HG03066 (cell line): ENCODE data around the gene DYNC1H1.

Experiments used
- ATAC-seq: cut with Tn5 transposase; IDR thresholded peaks from one replicate; pipeline ENCODE4 v1.9.1; 2021; ENCODE audit warnings: low read depth; ENCODE audit not compliant: unreplicated experiment

Gene DYNC1H1

DNA sequence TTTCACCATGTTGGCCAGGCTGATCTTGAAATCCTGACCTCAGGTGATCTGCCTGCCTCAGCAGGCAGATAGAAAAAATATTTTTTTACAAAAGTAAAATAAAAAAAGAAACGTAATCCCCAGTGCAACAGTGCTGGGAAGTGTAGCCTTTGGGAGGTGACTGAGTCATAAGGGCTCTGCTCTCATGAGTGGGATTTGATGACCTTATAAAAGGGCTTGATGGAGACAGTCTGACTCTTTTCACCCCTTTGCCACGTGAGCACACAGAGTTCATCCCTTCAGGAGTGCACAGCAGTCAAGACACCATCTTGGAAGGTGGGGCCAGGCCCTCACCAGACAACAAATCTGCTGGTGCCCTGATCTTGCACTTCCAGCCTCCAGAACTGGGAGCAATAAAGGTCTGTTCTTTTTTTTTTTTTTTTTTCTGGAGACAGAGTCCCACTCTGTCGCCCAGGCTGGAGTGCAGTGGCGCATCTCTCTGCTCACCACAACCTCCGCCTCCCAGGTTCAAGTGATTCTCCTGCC, 24.7 kb upstream of the DYNC1H1 start:
- ATAC-seq = no peak

DNA sequence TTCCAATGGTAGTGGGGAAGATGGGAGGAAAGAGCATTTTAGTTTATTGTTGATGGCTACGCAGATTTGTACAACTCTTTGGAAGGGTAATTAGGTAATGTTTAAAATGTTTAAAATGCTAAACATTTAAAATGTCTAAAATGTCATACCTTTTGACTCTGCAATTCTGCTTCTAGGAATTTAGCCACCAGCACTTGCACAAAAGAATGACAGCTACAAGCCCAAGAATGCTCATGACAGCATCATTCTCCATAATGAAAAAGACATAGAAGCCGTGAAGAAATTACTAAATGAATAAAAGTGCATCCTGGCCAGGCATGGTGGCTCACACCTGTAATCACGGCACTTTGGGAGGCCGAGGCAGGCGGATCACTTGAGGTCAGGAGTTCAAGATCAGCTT, 19.9 kb upstream of the DYNC1H1 start:
- no peak for ATAC-seq

DNA sequence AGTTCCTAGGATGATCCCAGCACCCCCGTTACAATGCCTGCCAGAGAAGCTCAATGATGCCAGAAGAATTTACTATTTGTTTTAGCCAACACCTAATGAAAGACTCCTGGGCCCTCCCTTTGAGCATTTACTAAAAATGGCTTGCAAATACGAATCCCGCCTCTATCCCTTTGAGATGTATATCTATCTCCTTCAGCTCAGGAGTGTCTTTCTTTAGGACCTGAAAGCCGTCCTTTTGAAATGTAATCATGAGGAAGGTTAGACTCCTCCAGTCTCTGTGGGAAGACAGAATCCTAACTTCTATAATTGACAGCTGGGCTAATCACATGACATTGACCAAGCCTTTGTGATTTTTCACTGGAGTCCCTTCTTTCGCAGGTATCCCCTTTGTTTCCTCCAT, 19.2 kb upstream of the DYNC1H1 start:
- ATAC-seq = no peak

DNA sequence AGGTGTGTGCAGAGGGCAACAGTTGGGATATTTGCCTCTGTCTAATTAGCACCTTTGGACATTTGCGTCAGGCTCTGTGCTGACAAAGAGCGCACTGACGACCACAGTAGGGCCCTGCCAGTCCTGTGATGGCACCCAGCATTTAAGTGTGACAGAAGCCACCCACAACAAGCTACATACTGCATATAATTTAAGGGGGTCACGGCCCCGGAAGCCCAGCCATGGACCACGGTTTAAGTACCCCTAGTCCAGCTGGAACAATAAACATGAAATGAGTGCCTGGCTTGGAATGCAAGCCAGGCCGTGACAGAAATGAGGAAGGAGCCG, 16.8 kb upstream of the DYNC1H1 start:
- ATAC-seq = peak; percentile 9

DNA sequence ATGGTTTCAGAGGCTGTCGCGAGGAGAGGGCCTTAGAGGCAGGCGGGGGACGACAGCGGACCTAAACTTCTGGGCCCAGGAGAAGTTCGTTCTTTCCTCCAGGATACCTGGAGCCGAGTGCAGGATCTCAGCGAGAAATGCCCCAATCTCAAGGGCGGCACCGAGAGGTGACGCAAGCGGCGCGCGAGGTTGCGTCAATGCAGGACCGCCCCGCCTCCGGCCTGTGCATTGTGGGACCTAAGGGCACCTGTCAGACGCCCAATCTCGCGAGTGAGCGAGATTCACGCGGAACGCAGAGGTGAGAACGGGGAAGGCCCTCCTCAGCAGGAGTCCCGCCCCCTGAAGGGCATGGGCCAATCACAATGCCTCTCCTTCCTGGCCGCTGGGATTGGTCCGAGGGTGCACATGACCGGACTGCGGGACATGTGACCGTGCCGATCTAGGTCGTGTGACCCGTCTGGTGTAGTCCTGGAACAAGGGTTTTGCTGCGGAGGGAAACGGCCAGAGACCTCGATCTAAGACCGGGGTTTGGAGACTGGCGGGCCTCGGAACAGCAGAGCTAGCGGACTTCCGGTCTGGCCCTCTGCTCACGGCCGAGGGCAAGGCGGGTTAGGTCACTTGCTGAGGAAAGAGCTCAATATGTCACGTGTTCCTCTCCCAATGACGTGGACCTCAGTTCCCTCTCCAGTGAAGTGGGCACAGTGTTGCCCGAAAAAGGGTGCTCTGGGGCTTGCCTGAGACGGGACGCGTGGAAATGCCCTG, 16.3 kb upstream of the DYNC1H1 start:
- ATAC-seq = peak; percentile 96

DNA sequence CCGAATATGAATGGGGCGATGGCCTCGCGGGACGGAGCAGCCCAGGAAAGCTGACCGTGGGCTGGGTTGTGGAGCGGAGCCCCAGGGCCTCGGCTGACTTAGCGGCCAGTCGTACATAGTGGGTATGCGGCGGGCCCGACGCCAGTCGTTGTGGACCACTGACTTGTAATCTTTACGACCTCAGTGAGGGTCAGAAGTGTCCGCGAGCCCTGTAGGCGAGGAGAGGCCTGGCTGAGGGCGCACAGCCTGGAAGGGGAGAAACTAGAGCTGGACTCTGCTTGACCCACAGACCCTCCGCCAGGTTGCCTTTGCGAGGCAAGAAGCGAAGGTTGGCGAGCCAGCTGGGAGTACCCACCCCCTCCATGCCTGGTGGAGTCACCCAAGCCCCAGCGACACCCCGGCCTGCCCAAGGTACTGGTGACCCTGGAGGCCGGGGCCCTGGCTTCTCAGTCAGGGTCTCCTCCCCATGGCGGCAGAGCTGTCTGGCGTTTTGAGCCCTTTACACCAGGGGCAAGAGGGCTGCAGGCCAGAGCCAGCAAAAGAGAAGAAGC, 15.6 kb upstream of the DYNC1H1 start:
- peak; percentile 5 for ATAC-seq

DNA sequence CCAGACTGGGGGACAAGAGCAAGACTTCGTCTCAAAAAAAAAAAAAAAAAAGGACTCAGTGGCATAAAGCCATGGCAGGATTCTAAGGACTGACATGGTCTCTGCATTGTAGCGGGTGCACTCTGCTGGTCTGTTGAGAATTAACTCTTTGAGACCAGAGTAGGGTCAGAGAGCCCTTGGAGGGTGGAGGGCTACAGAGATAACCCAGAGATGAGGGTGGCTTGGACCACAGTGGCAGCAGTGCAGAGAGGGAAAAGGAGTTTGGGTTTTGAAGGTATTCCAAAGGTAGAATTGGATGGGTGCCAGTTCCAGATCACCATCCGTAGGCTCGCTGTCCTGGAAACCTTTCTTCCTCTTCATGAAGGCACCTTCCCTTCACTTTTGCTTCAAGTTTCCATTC, 14.3 kb upstream of the DYNC1H1 start:
- ATAC-seq = no peak

DNA sequence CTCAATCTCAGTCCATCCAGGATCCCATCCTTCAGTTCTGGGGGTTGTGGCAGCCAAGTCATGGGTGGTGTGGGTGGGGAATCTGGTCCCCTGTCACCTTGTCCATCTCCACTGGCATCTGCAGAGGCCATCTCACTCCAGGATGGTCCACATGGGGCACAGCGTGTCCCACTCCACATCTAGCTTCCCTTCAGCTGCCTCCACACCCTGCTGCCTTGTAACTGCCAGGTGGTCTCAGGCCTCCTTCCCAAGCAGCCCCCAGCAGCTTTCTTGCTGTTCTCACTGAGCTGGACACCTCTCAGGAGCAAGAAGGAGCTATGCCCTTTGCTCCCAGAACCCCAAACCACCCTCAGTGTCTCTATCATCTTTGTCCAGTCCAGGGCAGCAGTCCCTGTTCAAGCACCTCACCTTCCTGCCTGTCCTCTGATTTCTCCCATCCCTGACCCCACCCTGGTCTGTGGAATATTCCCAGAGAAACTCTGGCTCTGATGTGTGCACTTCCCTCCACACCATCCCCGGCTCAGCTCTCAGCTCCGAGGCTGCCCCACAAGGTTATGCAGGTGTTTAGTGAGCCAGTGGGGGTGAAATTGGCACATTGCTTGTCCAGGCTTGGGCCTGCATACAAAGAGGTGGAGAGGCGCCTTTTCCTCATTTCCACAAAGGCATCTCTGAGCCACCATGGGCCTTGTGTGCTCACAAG, 13.7 kb upstream of the DYNC1H1 start:
- ATAC-seq = no peak

DNA sequence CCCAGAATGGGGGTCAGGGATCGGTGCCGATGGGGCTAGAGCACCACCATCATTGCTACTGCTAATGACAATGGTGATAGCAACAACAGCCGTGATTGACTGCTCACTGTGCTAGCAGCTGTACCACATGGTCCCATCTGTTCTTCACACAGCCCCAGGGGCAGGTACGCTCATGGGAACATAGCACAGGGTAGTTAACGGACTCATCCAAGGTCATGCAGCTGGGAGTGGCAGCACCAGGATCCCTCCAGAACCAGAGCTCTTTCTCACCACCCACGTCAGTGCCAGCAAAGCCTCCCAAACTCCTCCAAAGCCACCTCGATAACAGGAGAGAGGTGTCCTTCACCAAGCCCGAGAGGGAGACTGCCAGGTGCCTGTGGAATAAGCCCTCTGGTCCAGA, 11.2 kb upstream of the DYNC1H1 start:
- no peak for ATAC-seq

DNA sequence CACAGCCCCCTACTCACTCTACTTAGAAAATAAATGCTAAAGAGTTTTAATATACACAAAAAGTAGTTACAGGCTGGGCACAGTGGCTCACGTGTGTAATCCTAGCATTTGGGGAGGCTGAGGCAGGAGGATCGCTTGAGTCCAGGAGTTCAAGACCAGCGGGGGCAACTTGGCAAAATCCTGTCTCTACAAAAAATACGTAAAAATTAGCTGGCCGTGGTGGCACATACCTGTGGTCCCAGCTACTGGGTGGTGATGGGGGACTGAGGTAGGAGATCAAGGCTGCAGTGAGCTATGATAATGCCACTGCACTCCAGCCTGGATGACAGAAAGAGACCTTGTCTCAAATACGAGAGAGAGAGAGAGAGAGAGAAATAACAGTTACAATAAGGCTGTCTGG, 9.9 kb upstream of the DYNC1H1 start:
- no peak for ATAC-seq

DNA sequence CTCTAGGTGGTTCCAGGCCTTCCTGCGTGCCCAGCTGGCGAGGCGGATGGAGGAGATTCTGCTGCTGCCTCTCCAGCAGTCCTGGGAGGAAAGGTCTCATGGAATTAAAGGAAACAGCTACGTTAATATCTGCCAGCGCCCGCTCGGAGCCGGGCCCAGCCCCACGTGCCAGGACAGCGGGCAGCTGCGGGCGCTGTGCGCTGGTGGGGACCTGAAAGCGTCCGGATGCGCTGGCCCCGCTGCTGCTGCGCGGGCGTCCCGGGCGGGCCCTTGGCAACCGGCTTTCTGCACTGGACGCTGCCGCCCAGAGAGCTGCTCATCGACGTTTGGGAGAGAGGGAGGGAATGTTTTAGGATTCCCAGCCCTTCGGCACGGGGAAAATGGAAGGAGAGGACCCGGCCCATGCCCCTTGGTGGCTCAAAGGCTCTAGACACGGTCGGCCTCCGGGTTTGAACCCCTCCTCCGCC, 8.6 kb upstream of the DYNC1H1 start:
- ATAC-seq = no peak

DNA sequence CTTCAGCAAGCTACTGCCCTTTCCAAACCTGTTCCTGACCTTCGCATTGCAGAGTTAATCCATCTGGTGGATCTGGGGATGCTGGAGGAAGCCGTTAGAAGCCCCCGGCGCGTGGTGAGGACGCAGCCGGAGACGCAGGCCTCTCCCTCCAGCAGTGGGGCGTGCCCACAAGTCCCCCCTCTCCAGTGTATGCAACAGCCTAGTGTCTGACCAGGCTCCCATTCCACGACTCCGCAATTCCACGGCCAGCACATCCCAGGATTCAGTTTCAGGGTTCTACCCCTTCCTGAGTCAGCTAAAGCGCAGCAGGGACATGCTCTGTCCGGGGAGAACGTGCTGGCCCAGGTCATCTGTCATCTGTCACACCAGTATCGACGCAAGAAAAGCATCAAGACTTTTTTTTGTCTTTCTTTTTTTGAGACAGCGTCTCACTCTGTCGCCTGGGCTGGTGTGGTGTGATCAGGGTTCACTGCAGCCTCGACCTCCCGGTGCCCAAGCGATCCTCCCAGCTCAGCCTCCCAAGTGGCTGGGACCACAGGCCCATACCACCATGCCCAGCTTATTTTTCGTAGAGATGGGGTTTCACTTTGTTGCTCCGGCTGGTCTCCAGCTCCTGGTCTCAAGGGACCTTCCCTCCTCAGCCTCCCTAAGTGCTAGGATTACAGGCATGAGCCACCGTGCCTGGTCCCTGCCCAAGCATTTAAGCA, 8.0 kb upstream of the DYNC1H1 start:
- ATAC-seq = no peak

DNA sequence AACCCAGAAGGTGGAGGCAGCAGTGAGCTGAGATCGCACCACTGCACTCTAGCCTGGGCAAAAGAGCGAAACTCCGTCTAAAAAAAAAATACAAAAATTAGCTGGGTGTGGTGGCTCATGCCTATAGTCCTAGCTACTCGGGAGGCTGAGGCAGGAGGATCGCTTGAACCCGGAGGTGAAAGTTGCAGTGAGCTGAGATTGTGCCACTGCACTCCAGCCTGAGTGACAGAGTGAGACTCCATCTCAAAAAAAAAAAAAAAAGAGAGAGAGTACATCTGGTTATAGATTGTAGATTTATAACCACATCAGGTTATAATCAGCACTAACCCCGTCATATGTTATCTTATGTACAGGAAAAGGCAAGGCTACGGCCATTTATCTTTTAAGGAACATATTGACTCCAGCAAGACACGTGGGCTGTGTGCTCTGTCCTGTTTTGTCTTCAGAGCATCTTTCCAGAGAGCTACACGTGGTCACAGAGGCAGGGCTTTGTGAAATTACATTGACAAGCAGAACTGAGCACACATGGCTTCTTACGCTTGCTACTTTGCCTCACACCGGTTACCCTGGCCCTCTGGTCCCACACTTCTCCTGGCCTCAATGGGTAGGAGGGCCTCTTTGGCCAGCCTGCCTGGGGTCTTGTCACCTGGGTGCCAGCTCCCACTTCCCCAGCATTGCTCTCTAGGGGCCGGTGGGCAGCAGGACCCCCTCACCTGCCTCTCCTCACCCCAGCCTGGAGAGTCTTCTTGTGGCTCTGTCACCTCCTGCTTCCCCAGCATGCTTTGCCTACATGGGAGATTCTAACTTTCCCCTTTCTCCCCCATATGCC, 6.8 kb upstream of the DYNC1H1 start:
- no peak for ATAC-seq

DNA sequence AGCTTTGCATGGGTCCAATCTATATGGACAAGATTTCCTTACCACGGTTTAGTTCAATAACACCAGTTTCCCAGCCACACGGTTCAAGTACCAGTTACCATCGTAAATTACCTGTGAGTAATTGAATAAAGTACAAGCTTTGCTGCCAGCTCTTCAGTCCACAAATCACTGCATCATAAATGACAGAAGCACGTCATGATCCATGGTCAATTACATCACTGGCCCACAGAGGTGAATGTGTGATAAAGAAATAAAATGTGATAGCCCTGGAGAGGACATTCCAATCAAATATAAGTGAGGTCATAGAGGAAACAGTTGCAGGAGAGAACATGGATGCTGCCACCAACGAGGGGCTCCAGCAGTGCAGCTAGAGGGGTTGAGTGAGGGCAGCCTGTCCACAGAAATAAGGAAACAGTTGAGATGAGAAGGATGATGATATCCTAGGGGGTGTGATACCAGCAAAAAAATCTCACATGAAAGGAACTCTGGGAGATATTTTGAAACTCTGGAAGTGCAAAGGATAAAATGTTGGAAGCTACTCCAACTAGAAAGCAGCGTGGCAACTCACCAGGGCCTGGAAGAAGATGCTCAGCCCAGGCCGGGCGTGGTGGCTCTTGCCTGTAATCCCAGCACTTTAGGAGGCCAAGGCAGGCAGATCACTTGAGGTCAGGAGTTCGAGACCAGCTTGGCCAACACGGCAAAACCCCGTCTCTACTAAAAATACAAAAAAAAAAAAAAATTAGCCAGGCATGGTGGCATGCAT, 5.8 kb upstream of the DYNC1H1 start:
- ATAC-seq = no peak

DNA sequence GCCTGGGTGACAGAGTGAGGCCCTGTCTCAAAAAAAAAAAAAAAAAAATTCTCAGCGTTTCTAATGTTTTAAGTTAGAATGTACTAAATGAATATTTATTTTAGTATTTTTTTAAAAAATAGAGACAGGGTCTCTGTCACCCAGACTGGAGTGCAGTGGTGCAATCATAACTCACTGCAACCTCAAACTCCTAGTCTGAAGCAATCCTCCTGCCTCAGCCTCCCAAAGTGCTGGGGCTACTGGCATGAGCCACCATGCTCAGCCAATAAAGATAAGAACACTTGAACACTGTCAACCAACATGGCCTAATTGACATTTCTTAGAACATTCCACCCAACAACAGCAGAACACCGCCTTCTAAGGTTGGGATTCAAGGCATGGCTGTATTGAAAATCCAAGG, 5.1 kb upstream of the DYNC1H1 start:
- no peak for ATAC-seq

DNA sequence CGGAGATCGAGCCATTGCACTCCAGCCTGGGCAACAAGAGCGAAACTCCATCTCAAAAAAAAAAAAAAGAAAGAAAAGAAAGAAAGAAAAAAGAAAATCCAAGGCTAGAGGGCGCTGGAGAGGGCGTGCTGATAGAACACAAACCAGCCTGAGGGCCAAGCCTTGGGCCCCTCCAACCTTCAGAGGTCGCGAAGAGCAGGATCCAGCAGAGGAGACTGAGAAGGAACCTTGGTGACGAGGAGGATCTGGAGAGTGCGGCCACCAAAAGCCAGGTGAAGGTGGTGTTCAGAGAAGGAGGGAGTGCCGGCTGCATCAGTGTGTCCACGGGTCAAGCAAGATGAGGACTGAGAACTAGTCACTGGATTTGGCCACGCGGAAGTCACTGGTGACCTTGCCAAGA, 4.1 kb upstream of the DYNC1H1 start:
- ATAC-seq = no peak

DNA sequence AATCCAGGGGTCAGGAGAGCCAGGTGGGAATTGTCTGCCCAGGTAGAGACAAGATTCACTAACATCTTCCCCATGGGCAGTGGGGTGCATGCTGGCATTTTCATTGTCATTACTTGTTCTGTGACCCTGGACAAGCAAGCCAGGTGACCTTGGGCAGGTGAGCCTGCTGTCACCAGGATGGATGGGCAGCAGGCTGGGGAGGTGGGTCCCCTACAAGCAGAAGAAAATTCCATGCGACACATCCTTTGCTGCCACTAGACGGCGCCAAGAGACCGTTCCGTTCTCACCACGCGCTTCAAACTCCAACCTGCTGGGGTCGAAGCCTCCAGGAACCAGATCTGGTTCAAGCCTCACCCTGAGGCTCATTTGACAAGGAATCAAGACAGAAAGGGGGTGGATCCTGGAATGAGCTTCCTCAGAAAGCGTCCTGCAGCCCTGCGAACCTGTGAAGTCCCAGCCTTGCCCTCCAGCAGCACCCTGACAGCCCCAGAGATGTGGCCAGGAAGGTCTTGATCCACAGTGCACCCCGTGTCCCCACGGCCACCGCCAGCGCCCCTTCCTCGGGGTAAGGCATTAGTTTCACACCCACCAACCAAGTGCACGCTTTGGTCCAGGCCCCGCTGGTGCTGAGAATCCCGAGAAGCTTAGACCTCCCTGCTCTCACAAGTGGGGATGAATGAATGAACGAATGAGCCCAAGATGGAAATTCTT, 3.2 kb upstream of the DYNC1H1 start:
- ATAC-seq = no peak

DNA sequence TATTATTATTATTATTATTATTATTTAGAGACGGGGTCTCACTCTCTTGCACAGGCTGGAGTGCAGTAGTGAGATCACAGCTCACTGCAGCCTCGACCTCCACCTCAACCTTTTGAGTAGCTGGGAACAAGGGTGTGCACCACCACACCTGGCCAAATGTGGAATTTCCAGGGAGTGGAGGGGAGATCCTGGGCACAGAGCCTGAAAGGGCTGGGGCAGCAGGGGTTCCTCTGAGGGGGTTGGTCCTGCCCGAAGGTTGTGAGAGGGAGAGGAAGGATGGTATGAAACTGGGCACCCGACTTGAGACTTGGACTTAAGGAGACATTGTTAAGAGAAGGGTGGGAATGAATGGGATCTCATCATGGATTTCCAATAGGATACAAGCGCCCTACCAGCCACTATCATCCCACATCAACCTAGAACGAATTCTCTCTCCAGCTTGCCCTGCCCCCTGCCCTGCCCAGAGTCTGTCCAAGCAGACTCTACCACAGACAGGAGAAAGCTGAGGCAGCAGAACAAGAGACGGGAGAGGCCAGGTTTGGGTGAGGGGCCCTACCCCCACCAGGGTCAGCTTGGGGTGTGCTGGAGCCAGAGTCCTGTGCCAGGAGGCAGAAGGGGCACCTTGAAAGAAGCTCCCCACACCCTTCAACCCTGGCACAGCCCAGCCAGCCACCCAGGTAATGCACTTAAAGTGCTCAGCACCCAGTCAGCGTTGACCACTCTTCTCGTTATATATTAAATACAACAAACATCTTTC, 2.4 kb upstream of the DYNC1H1 start:
- ATAC-seq = no peak
